CD4-positive, CD25-positive, alpha-beta regulatory T cell (primary cell): ENCODE measurements around the gene KCNJ16. TPM values are rescaled to one million over a fixed set of nuclear protein-coding genes. Genes with fewer than 3 reads are reported as not detected.
"Not testable (repeated sequence)": the region's sequence is repeated elsewhere in the genome, so short reads cannot be mapped to it uniquely, and the experiment has no call there.

Source experiments
- ATAC-seq, 2 donors: fragments of 150-1000 bp; cut with Tn5 transposase; one replicate each; pipeline ENCODE4 v1.10.0; 2021; ENCODE audit warnings: low read depth in 2 of 2, moderate number of reproducible peaks in 2 of 2, moderate library complexity in 1 of 2
- DNase-seq, 3 donors: peaks; one replicate each; pipeline versions ENCODE4 v3.0.0 to v3.0.0-alpha.2; 2012 to 2022; ENCODE audit warnings: mixed read lengths in 1 of 3
- H3K27ac ChIP-seq: one replicate; pipeline ENCODE4 v1.7.0; 2013; ENCODE audit warnings: mild to moderate bottlenecking, low read length; ENCODE audit not compliant: insufficient read depth, poor library complexity, severe bottlenecking
- H3K27me3 ChIP-seq: one replicate; pipeline ENCODE4 v1.7.0; 2013; ENCODE audit warnings: low read length; ENCODE audit not compliant: control insufficient read depth, insufficient read depth
- H3K36me3 ChIP-seq: one replicate; pipeline ENCODE4 v1.7.0; 2013; ENCODE audit warnings: mild to moderate bottlenecking, low read length, moderate library complexity; ENCODE audit not compliant: control insufficient read depth, insufficient read depth
- H3K4me1 ChIP-seq: 2 replicates; pipeline ENCODE4 v1.7.0; 2013; ENCODE audit warnings: mild to moderate bottlenecking, low read length; ENCODE audit not compliant: insufficient read depth, control insufficient read depth, poor library complexity, severe bottlenecking
- H3K4me3 ChIP-seq: one replicate; pipeline ENCODE4 v1.7.0; 2013; ENCODE audit warnings: low read depth, mild to moderate bottlenecking, low read length, moderate library complexity
- H3K9me3 ChIP-seq, 2 experiments: 1 replicate in 1 of 2; 2 replicates in 1 of 2; pipeline ENCODE4 v1.7.0; 2013; ENCODE audit warnings: low read length in 2 of 2, mild to moderate bottlenecking in 1 of 2, moderate library complexity in 1 of 2; ENCODE audit not compliant: control insufficient read depth in 2 of 2
- H3K27ac Mint-ChIP-seq, 3 donors: one replicate each; pipeline ENCODE4 v1.8.0; 2020 to 2022; ENCODE audit warnings: mild to moderate bottlenecking in 3 of 3, mixed read lengths in 3 of 3, moderate library complexity in 2 of 3
- H3K27me3 Mint-ChIP-seq: one replicate; pipeline ENCODE4 v1.8.0; 2022; ENCODE audit warnings: mild to moderate bottlenecking, mixed read lengths
- H3K36me3 Mint-ChIP-seq: one replicate; pipeline ENCODE4 v1.8.0; 2020; ENCODE audit warnings: mixed read lengths
- H3K4me1 Mint-ChIP-seq, 4 donors: one replicate each; pipeline ENCODE4 v1.8.0; 2020 to 2022; ENCODE audit warnings: mixed read lengths in 4 of 4, mild to moderate bottlenecking in 1 of 4
- H3K4me3 Mint-ChIP-seq, 4 donors: one replicate each; pipeline ENCODE4 v1.8.0; 2020 to 2022; ENCODE audit warnings: mild to moderate bottlenecking in 4 of 4, mixed read lengths in 4 of 4, moderate library complexity in 3 of 4
- H3K9me3 Mint-ChIP-seq, 7 donors: one replicate each; pipeline ENCODE4 v1.8.0; 2020 to 2022; ENCODE audit warnings: mixed read lengths in 7 of 7, mild to moderate bottlenecking in 3 of 7, moderate library complexity in 2 of 7
- polyA plus RNA-seq, 4 donors: library from polyadenylated mRNA; unstranded; fragments of 300-500 nt; fragmentation: Illumina TruSeq; gene quantifications; one replicate each; pipeline ENCODE4 v1.2.3, GENCODE V29; 2021
- total RNA-seq: library from RNA; stranded (reverse); gene quantifications from one replicate; pipeline ENCODE4 v1.2.3, GENCODE V29; 2022

Gene KCNJ16
- total and polyA plus RNA-seq, 5 donors from 2014 or later, result not detected

GRCh38 chr17:70040336-70040735 is 34.7 kb upstream of the KCNJ16 start:
- Mint-ChIP-seq H3K36me3 (no peaks in the 10 kb centered on the region), H3K9me3 (peaks cover 0 to 9% (median 1%) of the 10 kb centered on the region in 7 donors), H3K27me3 (no peaks in the 10 kb centered on the region), H3K27ac (no peak overlapping the region), H3K4me3 (no peak overlapping the region), H3K4me1 (no peaks in the 10 kb centered on the region)
- DNase-seq (no peak), ATAC-seq (no peak)
- Histone ChIP-seq H3K36me3 (no peaks in the 10 kb centered on the region), H3K27me3 (no peaks in the 10 kb centered on the region), H3K4me3 (no peak overlapping the region), H3K27ac (no peak overlapping the region), H3K9me3 (no peaks in the 10 kb centered on the region), H3K4me1 (no peaks in the 10 kb centered on the region)

GRCh38 chr17:70041061-70041460 is 34.0 kb upstream of the KCNJ16 start:
- peaks cover 0 to 9% (median 1%) of the 10 kb centered on the region in 7 donors for H3K9me3 Mint-ChIP-seq
- no peaks in the 10 kb centered on the region for H3K36me3 ChIP-seq
- no peaks in the 10 kb centered on the region for H3K4me1 ChIP-seq
- no peaks in the 10 kb centered on the region for H3K27me3 ChIP-seq
- no peaks in the 10 kb centered on the region for H3K27me3 Mint-ChIP-seq
- H3K4me3 ChIP-seq, result no peak overlapping the region
- H3K36me3 Mint-ChIP-seq, result no peaks in the 10 kb centered on the region
- no peak for DNase-seq
- no peaks in the 10 kb centered on the region for H3K4me1 Mint-ChIP-seq
- no peak overlapping the region for H3K27ac Mint-ChIP-seq
- no peak overlapping the region for H3K4me3 Mint-ChIP-seq
- H3K27ac ChIP-seq, result no peak overlapping the region
- ATAC-seq, result no peak
- H3K9me3 ChIP-seq, result no peaks in the 10 kb centered on the region

GRCh38 chr17:70041540-70041939 is 33.5 kb upstream of the KCNJ16 start:
- no peaks in the 10 kb centered on the region for H3K4me1 ChIP-seq
- Mint-ChIP-seq H3K4me3 (no peak overlapping the region), H3K9me3 (peaks cover 0 to 9% (median 1%) of the 10 kb centered on the region in 7 donors), H3K4me1 (no peaks in the 10 kb centered on the region), H3K36me3 (no peaks in the 10 kb centered on the region), H3K27me3 (no peaks in the 10 kb centered on the region), H3K27ac (no peak overlapping the region)
- DNase-seq, result no peak
- H3K4me3 ChIP-seq, result no peak overlapping the region
- H3K36me3 ChIP-seq, result no peaks in the 10 kb centered on the region
- ATAC-seq, result no peak
- H3K27ac ChIP-seq, result no peak overlapping the region
- H3K27me3 ChIP-seq, result no peaks in the 10 kb centered on the region
- no peaks in the 10 kb centered on the region for H3K9me3 ChIP-seq

- not testable (repeated sequence) for H3K27me3 ChIP-seq, ATAC-seq, H3K4me1 Mint-ChIP-seq, H3K36me3 Mint-ChIP-seq, H3K27me3 Mint-ChIP-seq, H3K4me3 Mint-ChIP-seq, H3K36me3 ChIP-seq, DNase-seq, H3K9me3 ChIP-seq, H3K27ac Mint-ChIP-seq, H3K4me3 ChIP-seq, H3K4me1 ChIP-seq, H3K27ac ChIP-seq
- peaks cover 0 to 11% (median 1%) of the 10 kb centered on the region in 7 donors for H3K9me3 Mint-ChIP-seq
Measured at GRCh38 chr17:70045780-70046179, 29.2 kb upstream of the KCNJ16 start.

GRCh38 chr17:70047619-70048419 is 27.2 kb upstream of the KCNJ16 start:
- Histone ChIP-seq H3K4me1 (no peaks in the 10 kb centered on the region), H3K27me3 (no peaks in the 10 kb centered on the region), H3K9me3 (no peaks in the 10 kb centered on the region), H3K27ac (no peak overlapping the region), H3K36me3 (no peaks in the 10 kb centered on the region), H3K4me3 (no peak overlapping the region)
- H3K4me1 Mint-ChIP-seq, result no peaks in the 10 kb centered on the region
- no peak overlapping the region for H3K4me3 Mint-ChIP-seq
- no peak overlapping the region for H3K27ac Mint-ChIP-seq
- peaks cover 0 to 11% (median 3%) of the 10 kb centered on the region in 7 donors for H3K9me3 Mint-ChIP-seq
- ATAC-seq (no peak), DNase-seq (no peak)
- no peaks in the 10 kb centered on the region for H3K27me3 Mint-ChIP-seq
- H3K36me3 Mint-ChIP-seq, result no peaks in the 10 kb centered on the region

- no peak for DNase-seq
- Mint-ChIP-seq H3K27me3 (no peaks in the 10 kb centered on the region), H3K4me1 (no peaks in the 10 kb centered on the region), H3K36me3 (no peaks in the 10 kb centered on the region), H3K9me3 (peaks cover 0 to 6% (median 2%) of the 10 kb centered on the region in 7 donors), H3K27ac (no peak overlapping the region), H3K4me3 (no peak overlapping the region)
- no peak overlapping the region for H3K27ac ChIP-seq
- no peaks in the 10 kb centered on the region for H3K9me3 ChIP-seq
- H3K36me3 ChIP-seq, result no peaks in the 10 kb centered on the region
- no peak overlapping the region for H3K4me3 ChIP-seq
- H3K4me1 ChIP-seq, result no peaks in the 10 kb centered on the region
- no peaks in the 10 kb centered on the region for H3K27me3 ChIP-seq
- ATAC-seq, result no peak
Measured at GRCh38 chr17:70049801-70050591, 25.0 kb upstream of the KCNJ16 start.

GRCh38 chr17:70050931-70051330 is 24.1 kb upstream of the KCNJ16 start:
- H3K27me3 Mint-ChIP-seq, result no peaks in the 10 kb centered on the region
- H3K27ac ChIP-seq, result no peak overlapping the region
- no peaks in the 10 kb centered on the region for H3K4me1 ChIP-seq
- H3K27me3 ChIP-seq, result no peaks in the 10 kb centered on the region
- peaks cover 0 to 6% (median 2%) of the 10 kb centered on the region in 7 donors for H3K9me3 Mint-ChIP-seq
- no peaks in the 10 kb centered on the region for H3K36me3 ChIP-seq
- no peaks in the 10 kb centered on the region for H3K4me1 Mint-ChIP-seq
- no peak overlapping the region for H3K27ac Mint-ChIP-seq
- no peaks in the 10 kb centered on the region for H3K36me3 Mint-ChIP-seq
- DNase-seq (no peak), ATAC-seq (no peak)
- H3K4me3 ChIP-seq, result no peak overlapping the region
- no peak overlapping the region for H3K4me3 Mint-ChIP-seq
- no peaks in the 10 kb centered on the region for H3K9me3 ChIP-seq
